ENCODE measurements around the gene TM9SF2.

DNA sequence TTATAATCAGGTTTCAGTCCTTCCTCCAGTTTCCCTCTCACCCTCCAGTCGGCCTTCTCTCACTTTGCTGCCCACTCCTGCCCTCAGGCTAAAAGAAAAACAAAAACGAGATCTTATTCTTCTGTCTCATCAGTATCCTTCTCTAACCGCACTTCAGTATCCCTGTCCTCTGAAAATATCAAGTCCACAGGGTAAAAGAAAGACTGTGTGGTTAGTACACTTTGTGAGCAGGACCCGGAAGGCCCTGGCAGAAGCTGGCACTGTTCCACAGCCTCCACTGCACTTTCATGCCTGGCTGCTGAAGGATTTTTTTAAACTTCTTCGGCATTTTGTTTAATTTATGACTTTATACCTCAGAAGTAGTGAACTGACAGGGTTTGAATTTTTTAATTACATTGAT, 51.8 kb downstream of the TM9SF2 start:
- TF ChIP-seq, protein P1, sequence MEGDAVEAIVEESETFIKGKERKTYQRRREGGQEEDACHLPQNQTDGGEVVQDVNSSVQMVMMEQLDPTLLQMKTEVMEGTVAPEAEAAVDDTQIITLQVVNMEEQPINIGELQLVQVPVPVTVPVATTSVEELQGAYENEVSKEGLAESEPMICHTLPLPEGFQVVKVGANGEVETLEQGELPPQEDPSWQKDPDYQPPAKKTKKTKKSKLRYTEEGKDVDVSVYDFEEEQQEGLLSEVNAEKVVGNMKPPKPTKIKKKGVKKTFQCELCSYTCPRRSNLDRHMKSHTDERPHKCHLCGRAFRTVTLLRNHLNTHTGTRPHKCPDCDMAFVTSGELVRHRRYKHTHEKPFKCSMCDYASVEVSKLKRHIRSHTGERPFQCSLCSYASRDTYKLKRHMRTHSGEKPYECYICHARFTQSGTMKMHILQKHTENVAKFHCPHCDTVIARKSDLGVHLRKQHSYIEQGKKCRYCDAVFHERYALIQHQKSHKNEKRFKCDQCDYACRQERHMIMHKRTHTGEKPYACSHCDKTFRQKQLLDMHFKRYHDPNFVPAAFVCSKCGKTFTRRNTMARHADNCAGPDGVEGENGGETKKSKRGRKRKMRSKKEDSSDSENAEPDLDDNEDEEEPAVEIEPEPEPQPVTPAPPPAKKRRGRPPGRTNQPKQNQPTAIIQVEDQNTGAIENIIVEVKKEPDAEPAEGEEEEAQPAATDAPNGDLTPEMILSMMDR (conservative IDR thresholded peaks at IDR 0.05; ENCODE audit: low read depth, low read length), result no peak
- TF ChIP-seq POLR2A (IDR thresholded peaks at IDR 0.05; ENCODE audit: low read depth, low read length), result no peak
